NCI-H2196 (cell line): ENCODE data around the gene CAMKK1.

Experiments used
- DNase-seq: peaks from one replicate; lab custom pipeline; 2025; ENCODE audit not compliant: unreplicated experiment; lab: John Stamatoyannopoulos, UW

CAMKK1 gene

GRCh38 chr17:3897731-3898130 lies 4.9 kb upstream of the CAMKK1 start:
- DNase-seq: no peak

DNA sequence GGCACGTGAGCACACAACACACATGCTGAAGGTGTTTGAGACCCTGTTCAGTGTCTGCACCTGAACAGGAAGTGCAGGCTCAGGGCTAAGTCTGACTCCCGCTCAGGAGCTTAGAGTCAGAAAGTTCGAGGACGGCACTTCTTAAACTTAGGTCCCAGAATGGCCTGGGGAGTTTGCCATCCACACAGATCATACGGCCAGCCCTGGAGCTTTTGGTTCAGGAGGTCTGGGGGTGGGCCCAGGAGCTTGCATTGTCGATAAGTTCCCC lies 4.0 kb upstream of the CAMKK1 start:
- DNase-seq: no peak

DNA sequence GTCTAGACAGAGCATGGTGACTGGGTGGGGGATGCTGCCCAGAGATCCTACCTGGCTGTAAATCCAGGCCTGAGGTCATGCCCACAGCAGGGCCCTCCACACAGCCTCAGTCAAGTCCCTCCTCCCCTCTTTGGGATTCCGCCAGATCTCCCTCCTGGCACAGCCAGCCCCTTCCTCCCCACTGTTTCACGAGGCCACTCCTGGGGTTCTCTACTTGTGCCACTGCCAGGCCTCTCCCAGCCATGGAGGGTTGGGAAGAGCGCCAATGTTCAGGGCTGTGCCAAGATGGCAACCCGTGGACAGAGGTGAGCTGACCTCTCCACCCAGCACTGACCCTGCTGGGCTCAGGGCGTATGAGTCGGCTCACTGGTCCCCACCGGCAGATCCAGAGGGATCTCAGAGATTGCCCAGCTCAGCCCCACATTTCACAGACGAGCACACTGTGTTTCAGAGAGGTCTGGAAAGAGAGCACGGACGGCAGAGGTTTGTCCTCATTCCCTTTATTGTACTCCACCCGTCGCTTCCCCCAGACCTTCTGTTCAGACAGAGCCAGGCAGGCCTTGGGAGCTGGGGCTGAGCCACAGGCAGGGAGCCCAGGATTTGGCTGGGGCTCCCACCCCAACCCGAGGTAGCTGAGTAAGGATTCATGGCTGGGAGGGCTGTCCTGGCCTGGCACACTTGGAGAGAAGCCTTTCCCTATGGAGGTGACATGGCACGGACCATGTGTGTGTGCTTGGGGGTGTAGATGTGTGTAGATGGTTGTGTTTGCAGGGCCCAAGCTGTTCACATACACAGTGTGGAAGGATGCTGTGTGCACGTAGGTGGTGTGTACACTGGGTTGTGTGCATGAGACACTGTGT lies 3.5 kb upstream of the CAMKK1 start:
- DNase-seq: peak; percentile 8

- DNase-seq: no peak
Measured at GRCh38 chr17:3895354-3895753, 2.5 kb upstream of the CAMKK1 start.

DNA sequence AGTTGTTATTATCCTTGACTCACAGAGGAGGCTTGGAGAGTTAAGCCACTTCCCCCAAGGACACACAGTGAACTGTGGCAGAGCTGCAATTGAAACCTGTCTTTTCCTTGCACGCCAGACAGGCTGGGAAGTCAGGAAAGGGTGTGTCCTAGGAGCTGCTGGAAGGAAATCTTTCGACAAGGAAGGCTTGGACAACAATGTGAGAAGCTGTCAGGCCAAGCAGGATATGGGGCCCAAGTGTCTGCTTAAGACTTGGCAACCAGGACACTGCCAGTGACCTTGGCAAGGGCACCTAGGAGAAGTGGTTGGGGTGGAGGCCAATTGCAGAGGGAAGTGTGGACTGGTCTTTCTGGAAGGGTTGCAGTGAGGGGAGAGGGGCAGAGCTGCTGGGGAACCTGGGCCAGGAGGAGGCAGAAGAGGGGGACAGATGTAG lies 2.1 kb upstream of the CAMKK1 start:
- no peak for DNase-seq

- no peak for DNase-seq
Measured at GRCh38 chr17:3894188-3894587, 1.3 kb upstream of the CAMKK1 start.

- DNase-seq: no peak
Measured at GRCh38 chr17:3893720-3894116, 865 bp upstream of the CAMKK1 start.

- peak; percentile 28 for DNase-seq
Measured at GRCh38 chr17:3892095-3892998, 506 bp downstream of the CAMKK1 start.

GRCh38 chr17:3891626-3892094 lies 1.2 kb downstream of the CAMKK1 start:
- no peak for DNase-seq

GRCh38 chr17:3890878-3891219 lies 2.0 kb downstream of the CAMKK1 start:
- no peak for DNase-seq

DNA sequence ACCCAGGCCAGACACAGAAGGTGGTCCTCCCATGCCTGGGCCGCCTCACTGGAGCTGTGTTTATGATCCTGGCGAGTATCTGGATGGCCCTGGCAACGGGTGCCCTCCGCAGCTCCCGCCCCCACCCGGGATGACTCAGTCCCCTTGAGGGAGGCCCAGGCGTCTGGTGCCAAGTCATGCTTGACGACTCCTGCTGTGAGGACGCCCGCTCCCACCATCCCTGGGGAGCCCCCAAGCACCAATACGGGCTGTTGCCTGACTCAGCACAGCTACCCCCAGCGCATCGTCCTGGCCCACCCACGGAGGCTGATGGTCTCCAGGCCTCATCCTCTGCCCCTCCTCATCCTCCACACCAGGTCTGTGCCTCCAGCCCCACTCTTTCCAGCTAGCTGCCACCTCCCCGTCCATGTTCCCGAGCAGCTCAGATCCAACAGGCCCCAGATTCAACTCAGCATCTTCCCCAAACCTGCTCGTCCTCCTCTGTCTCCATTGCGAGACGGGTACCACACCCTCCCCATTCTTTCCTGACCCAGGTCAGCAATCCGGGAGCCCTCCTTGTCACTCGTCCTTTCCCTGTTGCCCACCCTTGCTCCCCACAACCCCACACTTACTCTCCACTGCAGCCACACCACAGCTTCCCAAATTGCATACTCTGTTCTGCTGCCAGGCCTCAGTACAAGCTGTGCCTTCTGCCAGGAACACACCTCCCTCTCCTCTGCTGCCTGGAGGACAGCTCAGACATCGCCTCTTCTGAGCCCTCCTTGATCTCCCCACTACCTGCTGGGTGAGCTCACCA lies 2.6 kb downstream of the CAMKK1 start:
- DNase-seq: peak; percentile 27

- no peak for DNase-seq
Measured at GRCh38 chr17:3889325-3890012, 3.4 kb downstream of the CAMKK1 start.

DNA sequence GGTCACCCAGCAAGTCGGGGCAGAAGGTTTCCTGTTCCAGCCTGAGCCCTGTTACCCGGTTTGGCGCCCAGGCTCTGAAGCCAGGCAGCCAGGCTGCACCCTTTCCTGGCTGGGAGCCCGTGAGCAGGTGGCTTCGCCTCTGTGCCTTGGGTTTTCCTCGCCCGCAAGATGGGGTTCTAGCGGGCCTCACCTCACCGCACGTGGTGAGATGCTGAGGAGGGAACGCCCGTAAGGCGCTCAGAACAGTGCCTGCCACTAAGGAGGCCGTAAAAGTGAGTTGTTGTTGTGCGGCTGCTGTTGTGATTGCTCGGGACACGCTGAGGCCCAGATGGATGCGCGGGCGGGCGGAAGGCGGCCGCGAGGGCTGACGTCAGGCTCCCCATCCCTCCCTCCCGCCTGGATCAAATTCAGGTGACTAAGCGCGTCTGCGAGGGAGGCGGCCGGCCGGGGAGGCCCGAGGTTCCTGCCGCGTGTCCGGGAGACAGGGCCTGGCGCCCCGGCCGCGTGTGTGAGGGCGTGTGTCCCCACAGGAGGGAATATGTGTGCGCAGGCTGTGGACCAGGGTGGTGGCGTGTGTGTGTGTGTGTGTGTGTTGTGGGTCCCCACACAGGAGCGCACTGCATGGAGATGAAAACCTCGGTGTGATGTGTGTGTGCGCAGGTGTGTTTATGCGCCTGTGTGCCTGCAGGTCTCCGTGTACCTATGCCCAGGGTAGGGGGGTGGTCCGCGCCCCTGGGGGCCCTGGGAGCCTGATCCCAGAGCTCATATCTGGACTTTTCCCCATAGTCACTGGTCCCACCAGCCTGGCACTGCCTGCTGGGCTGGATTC lies 4.3 kb downstream of the CAMKK1 start:
- DNase-seq: peak; percentile 78

DNA sequence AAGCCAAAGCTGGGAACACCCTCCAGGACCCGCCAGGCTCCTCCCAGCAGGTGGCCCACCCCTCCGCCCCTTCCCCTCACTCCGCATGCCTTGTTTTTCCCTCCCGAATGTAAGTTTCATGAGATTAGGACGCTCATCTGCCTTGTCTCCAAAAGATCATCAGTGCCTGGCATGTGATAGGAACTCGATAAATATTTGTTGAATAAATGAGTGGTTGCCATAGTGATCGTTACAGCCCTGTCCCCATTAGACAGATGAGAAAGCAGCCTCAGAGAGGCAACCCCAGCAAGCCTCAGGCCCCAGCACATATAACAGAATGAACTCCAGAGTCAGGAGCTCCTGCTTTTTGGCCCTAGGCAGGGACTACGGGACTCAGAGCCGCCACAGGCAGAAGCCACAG lies 5.0 kb downstream of the CAMKK1 start:
- DNase-seq: peak; percentile 42

GRCh38 chr17:3887394-3887793 lies 5.5 kb downstream of the CAMKK1 start:
- no peak for DNase-seq

GRCh38 chr17:3886776-3887175 lies 6.1 kb downstream of the CAMKK1 start:
- DNase-seq: no peak

DNA sequence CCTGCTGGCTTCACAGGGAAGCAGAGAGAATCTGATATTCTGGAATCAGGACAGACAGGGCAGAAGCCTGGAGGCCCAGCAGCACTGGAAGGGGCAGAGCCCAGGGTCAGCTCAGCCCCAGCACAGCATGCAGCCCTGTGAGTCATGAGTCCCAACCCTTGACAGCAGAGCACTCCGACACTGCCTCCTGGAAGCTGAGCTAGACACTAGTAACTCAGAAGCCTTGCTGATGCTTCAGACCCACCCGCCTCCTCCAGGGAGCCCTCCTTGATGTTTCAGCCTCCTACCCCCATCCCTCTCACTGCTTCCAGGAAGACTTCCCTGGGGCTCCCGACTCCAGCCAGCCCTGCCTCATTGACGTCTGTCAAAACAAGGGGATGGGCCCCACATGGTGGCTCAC lies 6.9 kb downstream of the CAMKK1 start:
- DNase-seq: no peak

DNA sequence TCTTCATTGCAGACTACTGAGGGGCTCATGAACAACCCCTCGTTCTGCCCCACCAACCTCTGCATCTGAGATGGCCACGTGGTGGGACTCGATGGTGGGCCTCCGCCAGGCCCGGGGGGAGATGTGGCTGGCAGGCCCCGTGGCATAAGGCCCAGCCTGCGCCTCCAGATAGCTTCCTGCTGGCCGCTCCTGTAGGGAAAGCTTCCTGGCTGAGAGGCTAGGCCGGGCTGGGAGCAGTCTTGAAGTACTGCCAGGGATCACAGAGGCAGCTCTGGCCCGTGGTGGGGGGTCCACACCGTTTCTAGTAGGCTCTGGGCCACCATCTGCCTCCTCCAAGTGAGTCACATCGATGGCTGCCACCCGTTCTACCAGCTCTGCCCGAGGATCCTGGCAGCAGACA lies 7.6 kb downstream of the CAMKK1 start:
- DNase-seq: no peak

DNA sequence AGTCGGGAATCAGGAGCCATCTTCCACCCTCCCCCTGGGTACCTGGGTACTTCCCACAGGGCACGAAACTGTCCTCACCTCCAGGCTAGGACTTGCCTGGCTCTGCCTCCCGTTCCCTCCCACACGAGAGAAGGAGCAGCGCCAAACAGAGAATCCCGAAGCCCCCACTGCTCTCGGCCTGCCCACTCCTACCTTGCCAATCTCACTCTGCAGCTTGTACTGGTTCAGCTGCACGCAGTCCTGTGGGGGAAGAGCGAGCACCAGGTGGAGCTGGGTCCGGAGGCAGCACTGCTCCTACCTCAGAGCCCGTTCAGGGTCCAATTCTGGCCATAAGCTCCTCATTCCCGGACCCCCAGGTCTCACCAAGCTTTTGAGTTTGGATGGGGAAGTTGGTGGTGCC lies 8.7 kb downstream of the CAMKK1 start:
- DNase-seq: no peak

GRCh38 chr17:3882276-3882675 lies 10.6 kb downstream of the CAMKK1 start:
- DNase-seq: no peak
